Measurements from ENCODE around the gene PIK3C3.

DNA sequence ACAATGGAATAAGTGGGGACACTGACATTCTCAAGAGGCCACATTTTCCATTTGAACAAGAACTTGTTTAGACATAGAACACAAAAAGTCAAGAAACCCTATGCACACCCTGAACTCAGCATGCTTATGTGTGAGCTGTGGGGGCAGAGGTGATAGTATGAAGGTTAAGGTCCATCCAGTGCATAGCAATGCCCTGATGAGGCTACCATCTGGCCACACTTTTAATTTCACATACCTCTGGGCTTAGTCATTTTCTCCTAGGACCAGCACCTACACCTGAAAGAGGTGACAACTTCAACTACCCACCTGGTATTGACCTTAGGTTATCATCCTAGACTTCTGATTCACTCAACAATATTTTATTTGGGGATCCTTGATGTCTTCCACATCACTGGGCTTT lies 139.8 kb downstream of the PIK3C3 start:
- TF ChIP-seq POLR2A (IDR thresholded peaks at IDR 0.05), result no peak
- TF ChIP-seq, protein P1, sequence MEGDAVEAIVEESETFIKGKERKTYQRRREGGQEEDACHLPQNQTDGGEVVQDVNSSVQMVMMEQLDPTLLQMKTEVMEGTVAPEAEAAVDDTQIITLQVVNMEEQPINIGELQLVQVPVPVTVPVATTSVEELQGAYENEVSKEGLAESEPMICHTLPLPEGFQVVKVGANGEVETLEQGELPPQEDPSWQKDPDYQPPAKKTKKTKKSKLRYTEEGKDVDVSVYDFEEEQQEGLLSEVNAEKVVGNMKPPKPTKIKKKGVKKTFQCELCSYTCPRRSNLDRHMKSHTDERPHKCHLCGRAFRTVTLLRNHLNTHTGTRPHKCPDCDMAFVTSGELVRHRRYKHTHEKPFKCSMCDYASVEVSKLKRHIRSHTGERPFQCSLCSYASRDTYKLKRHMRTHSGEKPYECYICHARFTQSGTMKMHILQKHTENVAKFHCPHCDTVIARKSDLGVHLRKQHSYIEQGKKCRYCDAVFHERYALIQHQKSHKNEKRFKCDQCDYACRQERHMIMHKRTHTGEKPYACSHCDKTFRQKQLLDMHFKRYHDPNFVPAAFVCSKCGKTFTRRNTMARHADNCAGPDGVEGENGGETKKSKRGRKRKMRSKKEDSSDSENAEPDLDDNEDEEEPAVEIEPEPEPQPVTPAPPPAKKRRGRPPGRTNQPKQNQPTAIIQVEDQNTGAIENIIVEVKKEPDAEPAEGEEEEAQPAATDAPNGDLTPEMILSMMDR (IDR thresholded peaks at IDR 0.05), result no peak
